ENCODE results near the gene CLCA2.

GRCh38 chr1:86387916-86388627 is 35.9 kb upstream of the CLCA2 start:
- no peak for TF ChIP-seq POLR2AphosphoS5 (IDR thresholded peaks at IDR 0.05; ENCODE audit: borderline replicate concordance, low read depth, low read length)
- no peak for TF ChIP-seq EZH2 (IDR thresholded peaks at IDR 0.05)

Data from SK-N-MC (cell line).